ENCODE results near the gene SLIT2. TPM values are rescaled to one million over a fixed set of nuclear protein-coding genes. Genes with fewer than 3 reads are reported as not detected.

SLIT2 gene
- total RNA-seq, 1 experiment from 2014 or later, result 5.3 TPM

GRCh38 chr4:20279381-20279780 is 27.7 kb downstream of the SLIT2 start:
- Histone ChIP-seq H3K9me2 (ENCODE audit: insufficient read depth) (no peaks in the 10 kb centered on the region), H4K20me1 (ENCODE audit: insufficient read depth) (no peaks in the 10 kb centered on the region), H3K4me2 (no peak overlapping the region), H3K27ac (no peak overlapping the region), H3K4me3 (no peak overlapping the region), H3K79me2 (ENCODE audit: low read depth) (no peaks in the 10 kb centered on the region), H2AFZ (no peak overlapping the region), H3K4me1 (replicated peaks; ENCODE audit: insufficient read depth) (no peaks in the 10 kb centered on the region), H3K36me3 (ENCODE audit: low read depth) (no peaks in the 10 kb centered on the region), H3K27me3 (ENCODE audit: insufficient read depth, low read depth) (no peaks in the 10 kb centered on the region), H3K9me3 (ENCODE audit: insufficient read depth, low read depth) (no peaks in the 10 kb centered on the region), H3F3A (ENCODE audit: insufficient read depth, low read depth) (no peaks in the 10 kb centered on the region)
- intact Hi-C loops (cut with micrococcal nuclease; ENCODE audit: unreplicated experiment), result no loop called here
- no TSS peak for BruUV-seq (replicated peaks)
- TF ChIP-seq CTCF (conservative IDR thresholded peaks at IDR 0.05) (no peak), EZH2 (IDR thresholded peaks at IDR 0.05; ENCODE audit: low read depth) (no peak)
- ChIA-PET CTCF (no interaction called here), POLR2A (ENCODE audit: unreplicated experiment) (no interaction called here)
- no peak for DNase-seq

DNA sequence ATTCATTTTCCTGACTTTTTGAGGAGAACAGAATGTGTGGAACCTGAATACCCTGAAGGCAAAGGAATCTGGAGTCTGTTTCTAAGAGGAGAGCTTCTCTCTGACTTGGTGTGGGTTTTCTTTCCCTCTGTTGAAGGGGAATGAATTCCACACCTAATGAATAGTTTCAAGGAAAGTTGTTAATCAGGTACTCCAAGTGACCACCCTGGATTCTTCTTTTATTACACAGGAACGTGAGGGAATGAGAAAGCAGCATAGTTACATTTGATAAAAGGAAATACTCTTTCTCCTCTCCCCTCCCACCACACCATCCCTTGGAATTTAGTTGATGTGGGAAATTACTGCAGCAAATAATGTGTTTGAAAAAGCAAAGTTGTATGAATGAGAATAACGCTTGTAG is 29.7 kb downstream of the SLIT2 start:
- BruUV-seq (replicated peaks), result no TSS peak
- H3K4me2 ChIP-seq, result no peak overlapping the region
- no peaks in the 10 kb centered on the region for H3K9me2 ChIP-seq (ENCODE audit: insufficient read depth)
- no peaks in the 10 kb centered on the region for H3K36me3 ChIP-seq (ENCODE audit: low read depth)
- H2AFZ ChIP-seq, result no peak overlapping the region
- no peaks in the 10 kb centered on the region for H4K20me1 ChIP-seq (ENCODE audit: insufficient read depth)
- no peaks in the 10 kb centered on the region for H3K4me1 ChIP-seq (replicated peaks; ENCODE audit: insufficient read depth)
- TF ChIP-seq EZH2 (IDR thresholded peaks at IDR 0.05; ENCODE audit: low read depth), result no peak
- TF ChIP-seq CTCF (conservative IDR thresholded peaks at IDR 0.05), result no peak
- CTCF ChIA-PET, result no interaction called here
- no peak overlapping the region for H3K4me3 ChIP-seq
- H3F3A ChIP-seq (ENCODE audit: insufficient read depth, low read depth), result no peaks in the 10 kb centered on the region
- no peaks in the 10 kb centered on the region for H3K79me2 ChIP-seq (ENCODE audit: low read depth)
- H3K9me3 ChIP-seq (ENCODE audit: insufficient read depth, low read depth), result no peaks in the 10 kb centered on the region
- H3K27me3 ChIP-seq (ENCODE audit: insufficient read depth, low read depth), result no peaks in the 10 kb centered on the region
- no peak for DNase-seq
- POLR2A ChIA-PET (ENCODE audit: unreplicated experiment), result no interaction called here
- intact Hi-C loops (cut with micrococcal nuclease; ENCODE audit: unreplicated experiment), result no loop called here
- H3K27ac ChIP-seq, result no peak overlapping the region

DNA sequence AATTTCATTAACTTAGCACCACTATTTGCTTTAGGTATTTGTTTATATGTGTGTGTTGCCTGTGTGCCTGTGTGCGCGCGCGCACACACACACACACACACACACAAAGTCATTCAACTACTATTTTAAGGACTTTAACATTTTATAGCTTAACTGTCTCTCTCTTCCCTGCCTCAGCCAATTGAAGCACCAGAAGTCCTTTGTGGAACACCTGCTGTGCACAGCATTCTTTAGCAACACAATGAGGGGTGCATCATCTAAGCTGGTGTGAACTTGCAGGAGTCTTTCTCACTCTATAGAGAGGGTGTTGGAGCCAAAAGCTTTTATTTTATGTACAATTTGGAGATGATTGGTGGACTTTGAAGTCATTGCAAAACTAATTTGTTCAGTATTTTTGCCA is 31.3 kb downstream of the SLIT2 start:
- no peaks in the 10 kb centered on the region for H3K9me3 ChIP-seq (ENCODE audit: insufficient read depth, low read depth)
- no peaks in the 10 kb centered on the region for H3K79me2 ChIP-seq (ENCODE audit: low read depth)
- H3K36me3 ChIP-seq (ENCODE audit: low read depth), result no peaks in the 10 kb centered on the region
- no peaks in the 10 kb centered on the region for H3K27me3 ChIP-seq (ENCODE audit: insufficient read depth, low read depth)
- H3K9me2 ChIP-seq (ENCODE audit: insufficient read depth), result no peaks in the 10 kb centered on the region
- POLR2A ChIA-PET (ENCODE audit: unreplicated experiment), result no interaction called here
- BruUV-seq (replicated peaks), result no TSS peak
- H3K4me2 ChIP-seq, result no peak overlapping the region
- CTCF ChIA-PET, result no interaction called here
- H3K4me1 ChIP-seq (replicated peaks; ENCODE audit: insufficient read depth), result no peaks in the 10 kb centered on the region
- no peak for DNase-seq
- H4K20me1 ChIP-seq (ENCODE audit: insufficient read depth), result no peaks in the 10 kb centered on the region
- TF ChIP-seq EZH2 (IDR thresholded peaks at IDR 0.05; ENCODE audit: low read depth) (no peak), CTCF (conservative IDR thresholded peaks at IDR 0.05) (no peak)
- H3K27ac ChIP-seq, result no peak overlapping the region
- intact Hi-C loops (cut with micrococcal nuclease; ENCODE audit: unreplicated experiment), result no loop called here
- H2AFZ ChIP-seq, result no peak overlapping the region
- H3K4me3 ChIP-seq, result no peak overlapping the region
- no peaks in the 10 kb centered on the region for H3F3A ChIP-seq (ENCODE audit: insufficient read depth, low read depth)
